GM15510 (cell line): ENCODE results near the gene MACF1.

Experiments used
- POLR2A ChIP-seq: IDR thresholded peaks from 3 replicates; pipeline ENCODE4 v1.6.1; 2011; ENCODE audit warnings: borderline replicate concordance; ENCODE audit not compliant: insufficient read length; ENCODE audit errors: extremely low read depth

The MACF1 gene

DNA sequence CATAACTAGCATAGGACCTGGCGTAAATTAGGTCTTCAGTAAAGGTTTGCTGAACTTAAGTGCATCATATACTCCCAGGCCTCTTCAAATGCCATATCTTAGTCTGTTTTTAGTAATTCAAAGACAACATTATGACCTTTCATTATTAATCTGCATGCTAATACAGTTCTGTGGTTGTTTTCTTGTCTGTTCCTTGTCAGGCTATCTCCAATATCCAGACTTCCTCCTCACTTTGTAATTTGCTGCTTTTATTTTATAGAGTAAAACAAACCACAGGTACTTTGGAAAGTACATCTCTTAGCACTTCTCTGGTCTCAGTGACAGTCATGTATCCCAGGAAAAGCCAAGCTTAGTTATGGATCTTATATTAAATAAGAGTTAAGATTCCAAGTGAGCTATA is 221.9 kb downstream of the MACF1 start:
- no peak for TF ChIP-seq POLR2A

GRCh38 chr1:39427374-39427773 is 222.9 kb downstream of the MACF1 start:
- no peak for TF ChIP-seq POLR2A

DNA sequence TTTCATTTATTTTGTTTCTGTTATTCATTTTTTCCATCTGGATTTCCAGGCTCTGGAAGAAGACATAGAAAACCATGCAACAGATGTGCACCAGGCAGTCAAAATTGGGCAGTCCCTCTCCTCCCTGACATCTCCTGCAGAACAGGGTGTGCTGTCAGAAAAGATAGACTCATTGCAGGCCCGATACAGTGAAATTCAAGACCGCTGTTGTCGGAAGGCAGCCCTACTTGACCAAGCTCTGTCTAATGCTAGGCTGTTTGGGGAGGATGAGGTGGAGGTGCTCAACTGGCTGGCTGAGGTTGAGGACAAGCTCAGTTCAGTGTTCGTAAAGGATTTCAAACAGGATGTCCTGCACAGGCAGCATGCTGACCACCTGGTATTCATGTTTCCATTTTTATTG is 223.4 kb downstream of the MACF1 start:
- TF ChIP-seq POLR2A = no peak

- TF ChIP-seq POLR2A = no peak
These were observed 227.4 kb downstream of the MACF1 start for GRCh38 chr1:39431927-39432326.

DNA sequence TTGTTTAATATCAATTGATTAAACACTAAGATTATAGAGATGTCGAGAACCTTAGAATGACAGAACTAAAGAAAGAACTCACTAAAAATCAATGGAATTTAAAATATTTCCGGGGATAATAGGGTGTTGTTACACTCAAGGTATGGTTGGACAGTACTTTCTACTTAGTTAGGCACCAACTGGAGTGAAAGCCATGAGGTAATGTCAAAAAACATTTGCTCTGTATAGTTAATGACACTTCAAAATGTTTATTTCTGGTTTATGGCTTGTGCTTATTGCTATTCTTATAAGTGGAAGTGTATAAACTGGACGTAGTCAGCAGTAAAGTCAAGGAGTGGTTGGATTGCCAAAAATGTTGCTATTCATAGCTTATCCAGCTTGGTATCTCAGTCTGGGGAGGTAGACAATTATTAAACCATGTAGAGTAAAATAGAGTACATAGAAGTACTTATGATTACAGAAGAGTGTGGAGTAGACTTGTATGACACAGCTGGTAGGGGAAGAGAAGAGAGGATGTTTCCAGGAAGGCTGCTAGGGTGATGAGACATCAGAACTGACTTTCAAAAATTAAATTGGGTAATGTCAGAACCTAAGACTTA is 230.4 kb downstream of the MACF1 start:
- TF ChIP-seq POLR2A = no peak

GRCh38 chr1:39435597-39435996 is 231.1 kb downstream of the MACF1 start:
- TF ChIP-seq POLR2A = no peak

DNA sequence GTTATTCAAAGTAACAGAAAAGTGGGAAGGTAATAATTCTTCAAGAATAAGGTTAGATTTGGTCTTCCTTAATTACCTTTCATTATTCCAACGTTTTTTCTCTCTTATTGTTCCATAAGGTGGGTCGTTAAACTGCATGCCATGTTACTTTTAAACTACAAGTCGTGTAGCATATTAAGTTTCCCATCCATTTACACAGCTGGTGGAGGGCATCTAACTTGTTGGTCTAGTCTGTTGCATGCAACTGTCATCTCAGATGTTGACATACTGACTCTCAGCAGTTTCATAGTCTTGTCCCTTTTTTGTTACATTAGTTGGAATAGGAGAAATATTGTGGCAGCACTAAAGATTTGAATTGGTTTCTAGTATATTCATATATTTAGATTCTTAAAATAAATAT is 232.3 kb downstream of the MACF1 start:
- TF ChIP-seq POLR2A = no peak

DNA sequence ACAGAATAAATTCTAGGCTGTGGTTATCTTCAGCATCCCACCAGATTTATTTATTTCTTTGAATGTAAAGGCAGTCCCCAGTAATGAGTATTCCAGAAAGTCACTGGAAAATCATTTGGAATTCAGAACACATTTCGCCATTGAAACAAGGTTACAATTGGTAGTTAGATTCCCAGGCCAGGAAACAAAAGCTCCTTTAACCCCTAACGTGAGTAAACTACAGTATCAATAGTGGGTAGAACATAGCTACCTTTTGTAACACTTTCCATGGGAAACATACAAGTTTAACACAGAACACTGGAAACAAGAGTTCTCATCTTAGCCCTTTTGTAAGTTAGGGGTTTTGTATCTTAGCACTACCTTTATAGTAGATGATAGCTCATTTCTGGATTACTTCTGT is 233.5 kb downstream of the MACF1 start:
- TF ChIP-seq POLR2A = no peak

DNA sequence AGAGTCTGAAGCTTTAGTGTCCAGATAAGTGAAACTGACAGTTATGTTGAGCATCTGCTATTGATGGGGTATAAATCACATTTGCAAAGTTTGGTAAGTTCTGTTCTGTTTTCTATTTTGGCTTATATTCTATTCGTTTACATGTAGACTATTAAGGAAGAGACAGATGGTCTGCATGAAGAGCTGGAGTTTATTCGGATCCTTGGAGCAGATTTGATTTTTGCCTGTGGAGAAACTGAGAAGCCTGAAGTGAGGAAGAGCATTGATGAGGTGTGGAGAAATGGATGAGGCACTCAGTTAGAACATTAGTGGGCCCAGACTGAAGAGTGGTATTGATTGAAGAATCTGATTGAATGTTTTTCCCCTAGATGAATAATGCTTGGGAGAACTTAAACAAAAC is 236.4 kb downstream of the MACF1 start:
- no peak for TF ChIP-seq POLR2A

GRCh38 chr1:39441797-39442196 is 237.3 kb downstream of the MACF1 start:
- TF ChIP-seq POLR2A = no peak

GRCh38 chr1:39445573-39445972 is 241.1 kb downstream of the MACF1 start:
- no peak for TF ChIP-seq POLR2A

GRCh38 chr1:39446986-39447567 is 242.6 kb downstream of the MACF1 start:
- no peak for TF ChIP-seq POLR2A

GRCh38 chr1:39450956-39451606 is 246.6 kb downstream of the MACF1 start:
- TF ChIP-seq POLR2A = no peak

- TF ChIP-seq POLR2A = no peak
These were observed 247.6 kb downstream of the MACF1 start for GRCh38 chr1:39452081-39452480.

DNA sequence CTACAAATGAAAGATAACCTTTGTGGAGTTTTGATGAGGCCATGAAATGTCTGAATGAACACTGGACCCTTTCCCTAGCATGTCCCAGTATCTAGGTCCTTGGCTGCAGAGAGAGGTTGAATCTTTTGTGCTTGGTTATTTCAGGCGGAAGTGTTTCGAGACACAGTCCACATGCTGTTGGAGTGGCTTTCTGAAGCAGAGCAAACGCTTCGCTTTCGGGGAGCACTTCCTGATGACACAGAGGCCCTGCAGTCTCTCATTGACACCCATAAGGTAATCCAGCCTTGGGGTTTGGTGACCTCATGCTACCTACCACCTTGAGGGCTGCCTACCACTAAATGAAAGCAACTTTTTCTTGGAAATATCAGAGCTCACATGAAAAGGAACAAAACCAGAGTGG is 248.0 kb downstream of the MACF1 start:
- TF ChIP-seq POLR2A = no peak

DNA sequence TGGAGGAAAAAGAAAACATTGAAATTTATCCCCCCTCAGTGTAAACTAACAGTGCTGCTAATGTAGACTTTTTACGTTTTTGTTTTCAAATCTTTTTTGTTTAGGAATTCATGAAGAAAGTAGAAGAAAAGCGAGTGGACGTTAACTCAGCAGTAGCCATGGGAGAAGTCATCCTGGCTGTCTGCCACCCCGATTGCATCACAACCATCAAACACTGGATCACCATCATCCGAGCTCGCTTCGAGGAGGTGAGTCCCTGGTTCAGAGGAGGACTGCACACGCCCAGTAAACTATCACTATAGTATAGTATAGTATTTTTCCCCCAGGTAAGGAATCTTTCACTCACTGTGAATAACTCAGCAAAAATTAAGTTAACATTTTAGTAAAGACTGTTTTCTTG is 249.1 kb downstream of the MACF1 start:
- TF ChIP-seq POLR2A = no peak
